RPMI8226 (cell line): Measurements from ENCODE around the gene ANKRD42.
"Not testable (repeated sequence)": the region's sequence is repeated elsewhere in the genome, so short reads cannot be mapped to it uniquely, and the experiment has no call there.

Experiments
- DNase-seq: peaks from one replicate; pipeline ENCODE4 v3.0.0-alpha.2; 2015

ANKRD42 gene

GRCh38 chr11:83249445-83249844 is 55.9 kb downstream of the ANKRD42 start:
- no peak for DNase-seq

DNA sequence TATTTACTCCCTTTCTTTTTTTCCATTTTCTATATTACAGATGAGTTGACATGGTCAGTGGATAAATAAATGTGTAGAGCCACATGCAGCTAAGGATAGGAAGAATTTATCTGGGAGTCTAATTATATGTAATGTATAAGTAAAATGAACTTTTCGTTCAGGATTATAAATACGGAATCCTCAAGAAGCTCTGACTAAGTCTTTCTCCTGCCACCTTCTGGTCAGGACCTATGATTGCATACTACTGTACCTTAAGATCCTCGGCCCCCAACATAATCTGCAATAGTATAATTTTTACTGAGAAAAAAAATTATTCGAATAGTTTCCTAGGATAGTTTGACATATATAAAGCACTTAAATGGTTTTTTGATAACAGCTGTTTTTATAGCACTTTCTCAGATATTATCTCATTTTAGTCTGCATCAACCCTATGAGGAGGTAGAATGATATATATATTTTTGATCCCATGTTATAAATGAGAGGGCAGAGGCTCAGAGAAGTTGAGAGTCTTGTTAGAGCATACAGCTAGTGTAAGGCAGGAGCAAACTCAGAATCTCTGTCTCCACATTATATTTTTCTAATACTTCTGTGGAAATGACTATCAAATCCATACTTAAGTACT is 56.6 kb downstream of the ANKRD42 start:
- DNase-seq = peak; percentile 42

- no peak for DNase-seq
Measured at GRCh38 chr11:83252266-83252665, 58.8 kb downstream of the ANKRD42 start.

- no peak for DNase-seq
Measured at GRCh38 chr11:83252941-83253340, 59.4 kb downstream of the ANKRD42 start.

DNA sequence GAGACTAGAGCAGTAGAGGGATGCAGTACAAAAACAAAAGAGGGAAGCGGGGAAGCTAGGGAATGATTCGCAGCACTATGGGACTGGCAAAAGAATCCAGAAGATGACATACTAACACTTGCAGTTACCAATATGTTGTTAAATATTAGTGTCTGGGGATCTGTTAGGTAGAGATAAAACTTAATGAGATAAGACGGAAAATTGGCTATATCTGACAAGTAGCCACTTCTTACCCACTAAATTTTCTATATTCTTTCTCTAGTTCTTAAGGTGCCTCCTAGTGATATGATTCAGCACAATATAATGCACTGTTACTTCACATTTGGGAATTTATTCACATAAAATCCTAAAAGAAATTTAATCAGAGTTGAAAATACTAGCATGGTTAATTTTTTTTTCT is 61.9 kb downstream of the ANKRD42 start:
- no peak for DNase-seq

GRCh38 chr11:83256602-83257340 is 63.3 kb downstream of the ANKRD42 start:
- no peak for DNase-seq

DNA sequence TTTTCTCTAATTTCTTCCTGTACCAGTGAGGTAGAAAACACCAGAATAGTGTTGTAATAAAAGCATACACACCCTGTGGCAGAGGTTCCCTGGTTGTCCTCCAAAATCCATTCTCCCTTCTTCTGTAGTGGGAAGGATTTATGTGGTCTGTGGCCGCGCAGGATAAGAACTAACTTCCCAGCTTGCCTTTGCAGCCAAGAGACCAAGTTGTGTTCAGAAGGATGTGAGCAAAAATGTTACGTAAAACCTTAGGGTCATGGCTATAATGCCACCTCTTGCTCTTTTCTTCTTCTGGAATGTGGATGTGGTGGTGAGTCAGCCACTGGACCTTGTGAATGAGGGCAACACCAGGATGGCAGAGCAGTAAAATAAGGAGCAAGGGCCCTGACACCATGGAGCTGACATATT is 64.3 kb downstream of the ANKRD42 start:
- no peak for DNase-seq

DNA sequence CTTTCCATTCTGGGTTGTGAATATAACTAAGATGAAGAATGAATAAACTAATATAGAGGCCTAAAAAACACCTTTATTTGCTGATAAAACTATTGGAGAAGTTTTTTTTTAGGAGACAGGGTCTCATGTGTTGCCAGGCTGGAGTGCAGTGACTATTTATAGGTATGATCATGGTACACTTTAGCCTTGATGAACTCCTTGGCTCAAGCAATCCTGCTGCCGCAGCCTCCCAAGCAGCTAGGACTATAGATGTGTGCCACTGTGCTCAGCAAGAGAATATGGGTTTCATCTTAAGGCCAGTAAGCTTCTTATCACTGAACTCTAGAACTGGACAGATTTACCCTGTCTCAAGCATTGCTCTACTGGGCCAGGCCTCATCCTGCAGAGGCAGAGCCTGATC is 66.0 kb downstream of the ANKRD42 start:
- DNase-seq = no peak

GRCh38 chr11:83265331-83265730 is 71.8 kb downstream of the ANKRD42 start:
- DNase-seq = no peak

- DNase-seq = not testable (repeated sequence)
Measured at GRCh38 chr11:83269080-83269479, 75.6 kb downstream of the ANKRD42 start.

DNA sequence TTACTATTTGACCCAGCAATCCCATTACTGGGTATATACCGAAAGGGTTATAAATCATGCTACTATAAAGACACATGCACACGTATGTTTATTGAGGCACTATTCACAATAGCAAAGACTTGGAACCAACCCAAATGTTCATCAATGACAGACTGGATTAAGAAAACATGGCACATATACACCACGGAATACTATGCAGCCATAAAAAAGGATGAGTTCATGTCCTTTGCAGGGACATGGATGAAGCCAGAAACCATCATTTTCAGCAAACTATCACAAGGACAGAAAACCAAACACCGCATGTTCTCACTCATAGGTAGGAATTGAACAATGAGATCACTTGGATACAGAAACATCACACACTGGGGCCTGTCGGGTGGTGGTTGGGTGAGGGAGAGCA is 78.2 kb downstream of the ANKRD42 start:
- DNase-seq = not testable (repeated sequence)

DNA sequence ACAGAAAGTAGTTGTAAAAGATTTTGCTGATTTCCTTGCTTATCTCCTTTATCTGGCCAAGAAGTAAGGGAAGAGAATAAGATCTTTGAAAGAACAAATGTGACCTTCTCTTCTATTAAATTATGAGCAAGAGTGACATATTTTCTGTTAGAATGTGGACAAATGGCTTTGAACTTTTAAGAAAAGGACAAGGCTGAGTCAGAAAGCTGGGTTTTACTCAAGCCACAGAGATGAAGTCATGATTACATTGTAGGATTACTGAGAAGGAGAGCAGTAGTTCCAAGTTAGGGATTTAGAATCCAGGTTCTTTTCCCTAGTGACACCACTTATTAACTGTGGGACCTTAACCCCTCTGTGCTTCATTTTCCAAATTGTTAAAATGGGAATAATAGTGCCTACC is 79.1 kb downstream of the ANKRD42 start:
- DNase-seq = no peak

DNA sequence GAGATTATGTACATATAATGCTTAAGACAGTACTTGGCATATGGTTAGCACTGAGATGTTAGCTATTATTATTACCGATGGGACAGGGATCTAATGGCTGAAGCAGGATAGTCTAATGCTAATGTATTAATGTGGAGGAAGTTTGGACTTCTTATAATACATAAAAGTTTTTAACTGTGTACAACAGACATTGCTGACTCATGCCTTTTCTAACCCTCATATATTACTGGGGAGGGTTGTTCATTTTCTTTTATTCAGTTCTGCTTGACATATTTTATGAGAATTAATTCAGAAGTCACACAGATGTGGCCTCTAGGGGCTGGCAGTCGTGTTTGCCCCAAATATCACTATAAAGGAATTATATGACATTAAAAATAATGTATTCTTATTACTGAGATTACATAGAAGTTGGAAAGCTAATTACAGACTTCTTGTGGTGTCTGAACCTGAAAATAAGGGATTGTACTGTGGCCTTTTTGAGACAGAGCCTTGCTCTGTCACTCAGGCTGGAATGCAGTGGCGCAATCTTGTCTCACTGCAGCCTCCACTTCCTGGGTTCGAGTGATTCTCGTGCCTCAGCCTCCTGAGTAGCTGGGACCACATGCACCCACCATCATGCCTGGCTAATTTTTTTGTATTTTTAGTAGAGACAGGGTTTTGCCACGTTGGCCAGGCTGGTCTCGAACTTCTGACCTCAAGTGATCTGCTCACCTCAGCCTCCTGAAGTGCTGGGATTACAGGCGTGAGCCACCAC is 82.6 kb downstream of the ANKRD42 start:
- no peak for DNase-seq

DNA sequence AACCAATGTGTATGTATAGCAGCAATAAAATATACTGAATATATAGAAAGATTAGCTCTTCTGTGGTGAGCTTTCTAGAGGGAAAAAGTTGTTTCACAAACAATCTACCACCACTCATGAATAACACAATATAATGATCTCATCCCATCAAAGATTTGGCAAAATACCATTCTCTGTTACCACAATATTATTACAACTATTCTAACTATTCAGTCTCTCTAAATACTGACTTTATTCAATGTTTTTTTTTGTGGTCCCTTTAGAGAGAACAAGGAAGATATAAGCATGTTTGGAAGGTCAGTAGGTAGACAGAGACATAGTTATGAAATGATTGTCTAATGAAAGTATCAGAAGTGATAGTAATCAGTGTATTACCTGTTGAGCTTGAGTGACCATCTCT is 84.8 kb downstream of the ANKRD42 start:
- no peak for DNase-seq

DNA sequence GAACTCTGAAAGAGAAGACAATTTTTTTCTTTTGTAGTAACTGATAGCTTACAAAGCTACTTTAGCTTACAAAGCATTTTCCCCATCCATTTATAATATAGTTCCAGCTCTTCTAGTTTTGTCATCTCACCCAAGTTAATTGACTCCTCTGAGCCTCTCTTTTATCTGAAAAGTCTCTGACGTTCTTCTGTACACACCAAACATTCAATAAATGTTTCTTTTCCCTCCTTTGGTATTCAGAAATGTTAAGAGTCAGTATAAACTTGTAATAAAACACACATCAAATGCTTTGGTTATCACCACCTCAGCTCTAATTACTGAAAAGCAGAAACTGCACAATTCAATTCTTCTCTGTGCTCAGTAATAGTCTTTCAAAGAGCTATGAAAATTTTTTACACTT is 86.7 kb downstream of the ANKRD42 start:
- no peak for DNase-seq

GRCh38 chr11:83282084-83282716 is 88.7 kb downstream of the ANKRD42 start:
- no peak for DNase-seq

- no peak for DNase-seq
Measured at GRCh38 chr11:83284501-83285150, 91.1 kb downstream of the ANKRD42 start.

- no peak for DNase-seq
Measured at GRCh38 chr11:83285151-83285770, 91.7 kb downstream of the ANKRD42 start.

DNA sequence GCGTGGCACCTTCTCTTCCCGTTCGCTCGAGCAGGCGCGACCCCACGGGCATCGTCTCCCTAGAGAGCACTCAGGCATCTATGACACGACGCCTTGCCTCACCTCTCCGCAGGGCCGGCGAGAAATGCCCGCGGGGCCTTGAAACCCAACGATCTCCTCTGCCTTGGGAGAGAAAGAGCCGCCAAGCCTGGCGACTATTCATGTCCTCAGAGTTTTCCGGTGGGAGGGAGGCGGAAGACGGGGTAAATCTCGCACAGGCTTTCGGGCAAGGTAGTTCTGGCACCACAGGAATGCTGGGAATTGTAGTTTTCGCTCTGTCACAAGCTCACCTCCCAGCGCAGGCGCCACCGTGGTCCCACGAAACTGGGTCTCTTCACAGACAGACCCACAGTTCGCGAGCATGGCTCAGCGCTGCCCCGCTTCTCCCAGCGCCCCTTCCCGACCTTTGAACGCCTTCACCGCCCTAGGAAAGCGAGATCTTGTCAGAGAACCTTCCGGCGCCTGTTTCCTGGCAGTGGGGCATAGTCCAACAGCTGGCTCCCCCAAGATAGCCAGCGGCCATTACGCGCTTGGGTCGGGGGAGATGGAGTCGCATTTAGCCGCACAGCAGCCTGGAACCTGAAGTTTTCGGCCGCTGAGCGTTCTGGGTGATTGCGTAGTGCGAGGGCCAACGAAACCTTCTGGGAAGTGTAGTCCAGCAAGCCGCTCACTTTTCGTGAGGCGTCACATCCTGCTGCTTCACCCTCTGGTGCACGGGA is 92.4 kb downstream of the ANKRD42 start, which contains the start of gene CCDC90B:
Gene CCDC90B, minus strand, starts transcription at position 597 of the 758 bp plus-strand sequence. Its CDS starts 395 bp downstream, at position 202.
- DNase-seq = peak; percentile 99

GRCh38 chr11:83287631-83288030 is 94.1 kb downstream of the ANKRD42 start:
- DNase-seq = no peak

DNA sequence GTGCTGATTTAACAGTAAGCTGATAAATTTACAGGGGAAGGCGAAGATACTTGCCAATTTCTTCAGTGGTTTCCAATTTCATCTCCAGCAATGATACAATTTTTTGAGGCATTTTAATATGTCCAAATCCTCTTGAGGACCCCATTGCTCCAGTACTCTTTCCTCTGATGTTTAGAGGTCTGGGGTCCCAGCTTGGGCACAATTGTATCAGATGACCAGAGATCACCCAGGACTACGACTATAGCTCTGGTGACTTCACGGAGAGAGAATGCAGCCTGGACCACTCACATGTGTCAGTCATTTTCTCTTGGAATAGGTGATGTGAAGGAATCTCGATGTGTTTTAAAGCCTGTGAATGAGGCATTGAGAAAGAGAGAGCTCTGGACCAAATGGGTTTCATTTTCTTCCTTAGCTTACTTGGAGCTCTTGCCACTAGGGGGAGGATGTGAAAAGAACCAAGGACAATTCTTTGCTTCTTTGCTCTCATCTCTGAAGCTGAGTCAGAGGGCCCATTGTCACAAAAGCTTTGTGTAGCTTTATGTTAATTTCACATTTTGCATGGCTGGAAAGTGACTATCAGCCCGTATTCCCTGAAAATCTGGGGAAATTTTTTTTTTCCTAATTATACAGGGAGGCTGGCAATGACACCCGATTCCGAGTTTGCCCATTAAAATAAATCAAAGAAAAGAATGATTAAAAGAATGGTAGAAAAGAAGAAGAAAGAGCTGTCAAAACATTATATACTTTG is 99.4 kb downstream of the ANKRD42 start:
- DNase-seq = peak; percentile 85
